Mesenteric fat pad (tissue), 1 donor: ENCODE results near the gene CARD14. TPM values are rescaled to one million over a fixed set of nuclear protein-coding genes. Genes with fewer than 3 reads are reported as not detected.
"Not testable (repeated sequence)": the region's sequence is repeated elsewhere in the genome, so short reads cannot be mapped to it uniquely, and the experiment has no call there.

Experiments
- DNase-seq: peaks from one replicate; pipeline ENCODE4 v3.0.0-alpha.2; 2020; ENCODE audit warnings: low spot score
- total RNA-seq: library from RNA; stranded (reverse); fragmentation: NEBNext Ultra II Directional; extraction: Animal tissue kit (Norgen Biotek cat#: 25700); gene quantifications from one replicate; pipeline ENCODE4 v1.2.1, GENCODE V29; 2021
- donor health status: DM: yes; HTN: yes; CAD: no.

CARD14 gene
- total RNA-seq, 1 donor from 2014 or later: not detected

DNA sequence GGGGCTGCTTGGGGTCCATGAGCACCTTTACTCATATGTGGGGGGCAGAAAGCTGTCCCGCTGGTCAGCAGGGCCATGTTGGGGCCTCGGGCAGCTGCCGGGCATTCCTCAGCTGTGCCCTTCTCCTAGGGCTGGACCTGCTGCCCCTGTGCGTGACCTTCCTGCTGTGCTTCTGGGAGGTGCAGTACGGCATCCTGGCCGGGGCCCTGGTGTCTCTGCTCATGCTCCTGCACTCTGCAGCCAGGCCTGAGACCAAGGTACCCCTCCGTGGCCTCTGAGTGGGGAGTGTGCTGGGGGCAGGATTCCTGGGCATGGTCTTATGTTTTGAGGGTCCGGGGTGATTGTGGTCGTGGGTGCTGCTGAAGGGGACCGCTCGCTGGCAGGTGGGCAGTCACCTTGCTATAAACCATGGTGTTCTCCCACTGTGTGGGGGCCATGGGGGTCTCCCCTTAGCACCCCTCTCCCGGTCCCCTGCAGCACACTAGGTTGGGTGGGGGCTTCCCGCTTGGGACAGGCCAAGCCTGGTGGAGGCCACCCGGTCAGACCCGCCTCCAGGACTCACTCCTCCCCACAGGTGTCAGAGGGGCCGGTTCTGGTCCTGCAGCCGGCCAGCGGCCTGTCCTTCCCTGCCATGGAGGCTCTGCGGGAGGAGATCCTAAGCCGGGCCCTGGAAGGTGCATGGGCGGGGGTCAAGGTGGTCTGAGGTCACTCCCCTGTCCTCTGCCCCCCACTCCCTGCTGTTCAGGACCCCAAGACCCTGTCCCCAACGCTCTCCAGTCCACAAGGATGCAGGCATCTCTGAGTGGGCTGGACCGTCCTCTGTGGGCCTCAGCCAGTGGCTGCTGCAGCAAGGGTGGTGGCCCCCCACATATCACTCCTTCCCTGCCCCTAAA lies 78.4 kb downstream of the CARD14 start:
- DNase-seq: no peak

DNA sequence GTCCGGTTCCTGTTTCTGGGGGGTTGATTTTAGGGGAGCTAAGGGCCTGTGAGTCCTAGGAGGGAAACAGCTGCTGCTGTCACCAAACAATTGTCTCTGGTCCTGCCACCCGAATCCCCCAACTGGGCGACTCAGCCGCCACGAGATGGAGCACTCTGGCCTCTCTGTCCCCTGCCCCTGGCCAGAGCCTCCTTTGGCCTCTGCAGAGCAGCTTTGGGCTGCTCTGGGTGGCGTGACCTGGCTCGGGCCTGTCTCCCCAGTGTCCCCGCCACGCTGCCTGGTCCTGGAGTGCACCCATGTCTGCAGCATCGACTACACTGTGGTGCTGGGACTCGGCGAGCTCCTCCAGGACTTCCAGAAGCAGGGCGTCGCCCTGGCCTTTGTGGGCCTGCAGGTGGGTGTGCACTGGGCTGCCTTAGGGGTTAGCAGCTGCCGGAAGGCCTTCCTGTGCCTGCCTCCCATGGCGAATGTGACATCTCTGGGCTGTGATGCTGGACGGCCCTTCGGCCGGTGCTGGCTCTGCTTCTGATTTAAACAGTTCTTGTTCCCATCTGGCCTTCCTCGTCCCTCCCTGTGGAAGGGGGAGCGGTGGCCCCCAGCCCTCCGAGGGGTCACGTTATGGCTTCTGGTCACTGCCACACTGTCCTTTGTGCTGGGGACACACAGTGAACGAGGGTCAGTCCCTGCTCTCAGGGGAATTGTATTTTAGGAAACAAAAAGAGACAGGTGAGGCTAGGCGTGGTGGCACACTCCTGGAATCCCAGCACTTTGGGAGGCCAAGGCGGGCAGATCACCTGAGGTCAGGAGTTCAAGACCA lies 79.3 kb downstream of the CARD14 start:
- no peak for DNase-seq

DNA sequence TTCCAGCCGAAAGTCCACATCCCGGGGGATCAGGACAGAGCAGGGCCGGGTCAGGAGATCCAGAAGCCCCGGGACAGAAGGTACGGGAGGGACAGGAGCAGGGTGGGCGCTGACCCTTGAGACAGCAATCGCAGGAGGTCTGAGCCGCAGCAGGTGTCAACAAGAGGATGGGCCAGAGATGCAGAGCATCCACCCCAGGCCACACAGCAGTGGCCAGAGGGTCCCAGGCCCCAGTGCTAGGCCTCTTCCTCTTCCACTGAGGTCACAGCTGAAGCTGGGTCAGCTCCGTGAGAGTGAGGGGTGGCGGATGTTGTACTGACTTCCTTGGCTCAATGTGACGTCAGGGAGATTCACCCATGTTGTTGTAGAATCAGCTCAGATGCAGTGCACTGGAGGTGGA lies 82.1 kb downstream of the CARD14 start:
- no peak for DNase-seq

DNA sequence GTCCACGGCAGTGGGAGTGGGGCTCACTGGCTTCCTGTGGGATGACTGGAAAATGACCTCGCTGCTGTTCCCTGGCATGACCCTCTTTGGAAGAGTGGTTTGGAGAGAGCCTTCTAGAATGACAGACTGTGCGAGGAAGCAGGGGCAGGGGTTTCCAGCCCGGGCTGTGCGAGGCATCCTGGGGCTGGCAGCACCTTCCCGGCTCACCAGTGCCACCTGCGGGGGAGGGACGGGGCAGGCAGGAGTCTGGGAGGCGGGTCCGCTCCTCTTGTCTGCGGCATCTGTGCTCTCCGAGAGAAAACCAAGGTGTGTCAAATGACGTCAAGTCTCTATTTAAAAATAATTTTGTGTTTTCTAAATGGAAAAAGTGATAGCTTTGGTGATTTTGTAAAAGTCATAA lies 83.0 kb downstream of the CARD14 start:
- no peak for DNase-seq

DNA sequence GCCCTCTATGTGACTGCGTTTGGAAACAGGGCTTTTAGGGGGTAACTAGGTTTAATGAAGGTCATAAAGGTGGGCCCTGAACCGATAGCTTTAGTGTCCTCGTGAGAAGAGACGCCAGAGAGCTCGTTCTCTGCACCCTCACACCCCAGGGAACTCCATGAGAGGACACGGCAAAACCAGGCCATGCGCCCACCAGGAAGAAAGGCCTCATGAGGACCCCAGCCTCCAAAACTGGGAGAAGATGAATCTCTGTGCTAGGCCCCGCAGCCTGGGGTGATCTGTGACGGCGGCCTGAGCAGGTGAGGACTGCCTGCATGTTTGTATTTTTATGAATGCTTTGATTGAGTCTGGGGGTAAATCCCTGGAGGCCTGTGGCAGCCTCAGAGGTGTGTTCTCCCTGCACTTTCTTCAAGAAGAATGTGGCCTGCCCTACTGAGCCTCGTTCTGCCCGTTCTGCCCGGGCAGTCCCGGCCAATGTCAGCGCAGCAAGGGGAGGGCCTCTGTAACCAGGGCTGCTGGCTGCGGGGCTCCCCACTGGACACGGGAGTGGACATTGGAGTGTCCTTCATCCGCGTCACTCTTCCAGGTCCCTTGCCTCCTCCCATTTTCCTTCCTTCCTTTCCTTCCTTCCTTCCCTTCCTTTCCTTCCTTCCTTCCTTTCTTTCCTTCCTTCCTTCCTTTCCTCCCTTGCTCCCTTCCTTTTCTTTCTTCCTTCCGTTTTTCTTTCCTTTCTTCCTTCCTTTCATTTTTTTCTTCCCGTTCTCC lies 84.0 kb downstream of the CARD14 start:
- no peak for DNase-seq

GRCh38 chr17:80254396-80255251 lies 84.8 kb downstream of the CARD14 start:
- DNase-seq: no peak

DNA sequence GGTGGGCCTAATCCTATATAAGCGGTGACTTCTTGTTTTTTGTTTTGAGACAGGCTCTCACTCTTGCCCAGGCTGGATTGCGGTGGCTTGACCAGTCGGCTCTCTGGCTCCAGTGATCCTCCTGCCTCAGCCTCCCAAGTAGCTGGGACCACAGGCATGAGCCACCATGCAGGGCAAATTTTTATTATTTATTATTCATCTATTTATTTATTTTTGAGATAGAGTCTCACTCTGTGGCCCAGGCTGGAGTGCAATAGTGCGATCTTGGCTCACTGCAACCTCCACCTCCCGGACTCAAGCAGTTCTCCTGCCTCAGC lies 86.2 kb downstream of the CARD14 start:
- DNase-seq: no peak

- no peak for DNase-seq
These were observed 87.9 kb downstream of the CARD14 start for GRCh38 chr17:80257716-80258213.

DNA sequence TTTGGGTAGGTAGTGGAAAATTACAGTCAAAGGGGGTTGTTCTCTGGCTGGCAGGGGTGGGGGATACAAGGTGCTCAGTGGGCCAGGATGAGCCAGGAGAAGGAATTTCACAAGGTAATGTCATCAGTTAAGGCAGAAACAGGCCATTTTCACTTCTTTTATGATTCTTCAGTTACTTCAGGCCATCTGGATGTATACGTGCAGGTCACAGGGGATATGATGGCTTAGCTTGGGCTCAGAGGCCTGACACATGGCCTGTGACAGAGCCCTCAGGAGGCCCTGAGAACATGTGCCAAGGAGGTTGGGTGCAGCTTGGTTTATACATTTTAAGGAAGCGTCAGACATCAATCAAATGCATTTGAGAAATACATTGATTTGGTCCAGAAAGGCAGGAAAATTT lies 88.5 kb downstream of the CARD14 start:
- DNase-seq: not testable (repeated sequence)

Other genes with a start within 250 kb of the CARD14 start
- gene TBC1D16, start 134.2 kb upstream of the CARD14 start, total RNA-seq: 111 TPM
- 7.9 TPM for gene CCDC40, start 133.4 kb upstream of the CARD14 start, total RNA-seq
- gene GAA, start 68.4 kb upstream of the CARD14 start, total RNA-seq: 61.4 TPM
- 92.0 TPM for gene EIF4A3, start 22.9 kb upstream of the CARD14 start, total RNA-seq
- gene SGSH, start 50.3 kb downstream of the CARD14 start, total RNA-seq: 44.7 TPM
- gene SLC26A11, start 50.4 kb downstream of the CARD14 start, total RNA-seq: 13.2 TPM
- 168 TPM for gene RNF213, start 90.8 kb downstream of the CARD14 start, total RNA-seq
- gene ENDOV, start 245.1 kb downstream of the CARD14 start, total RNA-seq: 10.5 TPM